Measurements from ENCODE around the gene ELL.

Gene ELL

GRCh38 chr19:18491995-18492953 lies 29.6 kb downstream of the ELL start:
- DNase-seq (ENCODE audit: low spot score): no peak
- TF ChIP-seq CTCF (IDR thresholded peaks at IDR 0.05; ENCODE audit: extremely low read depth, missing control alignments): no peak

GRCh38 chr19:18490728-18491127 lies 31.1 kb downstream of the ELL start:
- TF ChIP-seq CTCF (IDR thresholded peaks at IDR 0.05; ENCODE audit: extremely low read depth, missing control alignments): no peak
- no peak for DNase-seq (ENCODE audit: low spot score)

- DNase-seq (ENCODE audit: low spot score): no peak
- TF ChIP-seq CTCF (IDR thresholded peaks at IDR 0.05; ENCODE audit: extremely low read depth, missing control alignments): no peak
These were observed 32.2 kb downstream of the ELL start for GRCh38 chr19:18489627-18490184.

- no peak for DNase-seq (ENCODE audit: low spot score)
These were observed 32.8 kb downstream of the ELL start for GRCh38 chr19:18488838-18489626.

GRCh38 chr19:18488403-18488723 lies 33.5 kb downstream of the ELL start:
- no peak for DNase-seq (ENCODE audit: low spot score)
- TF ChIP-seq CTCF (IDR thresholded peaks at IDR 0.05; ENCODE audit: extremely low read depth, missing control alignments): no peak

More at GRCh38 chr19:18488838-18489626, 32.8 kb downstream of the ELL start:
- no peak for TF ChIP-seq CTCF (IDR thresholded peaks at IDR 0.05; ENCODE audit: extremely low read depth, missing control alignments)

- DNase-seq (ENCODE audit: low spot score): no peak
- TF ChIP-seq CTCF (IDR thresholded peaks at IDR 0.05; ENCODE audit: extremely low read depth, missing control alignments): no peak
These were observed 34.1 kb downstream of the ELL start for GRCh38 chr19:18487576-18488402.

All from GM20000 (cell line).